ENCODE measurements around the gene PRTFDC1. TPM values are rescaled to one million over a fixed set of nuclear protein-coding genes. Genes with fewer than 3 reads are reported as not detected.

The PRTFDC1 gene
- total RNA-seq, 1 experiment from 2014 or later, result 15.3 TPM

GRCh38 chr10:24872049-24872789 lies 80.2 kb downstream of the PRTFDC1 start:
- no peak for DNase-seq (ENCODE audit: low read depth)

GRCh38 chr10:24871011-24871935 lies 81.1 kb downstream of the PRTFDC1 start:
- DNase-seq (ENCODE audit: low read depth), result no peak

GRCh38 chr10:24869354-24870015 lies 82.9 kb downstream of the PRTFDC1 start:
- DNase-seq (ENCODE audit: low read depth), result peak; percentile 53

- DNase-seq (ENCODE audit: low read depth), result peak; percentile 85
Observed at GRCh38 chr10:24866604-24867583, 85.5 kb downstream of the PRTFDC1 start.

GRCh38 chr10:24865783-24866182 lies 86.6 kb downstream of the PRTFDC1 start:
- DNase-seq (ENCODE audit: low read depth), result no peak

- peak; percentile 40 for DNase-seq (ENCODE audit: low read depth)
Observed at GRCh38 chr10:24862589-24862988, 89.8 kb downstream of the PRTFDC1 start.

GRCh38 chr10:24858288-24859270 lies 93.8 kb downstream of the PRTFDC1 start:
- DNase-seq (ENCODE audit: low read depth), result peak; percentile 36

GRCh38 chr10:24857031-24857725 lies 95.2 kb downstream of the PRTFDC1 start:
- no peak for DNase-seq (ENCODE audit: low read depth)

- no peak for DNase-seq (ENCODE audit: low read depth)
Observed at GRCh38 chr10:24854256-24854655, 98.2 kb downstream of the PRTFDC1 start.

- no peak for DNase-seq (ENCODE audit: low read depth)
Observed at GRCh38 chr10:24853661-24854060, 98.7 kb downstream of the PRTFDC1 start.

- DNase-seq (ENCODE audit: low read depth), result no peak
Observed at GRCh38 chr10:24851629-24852028, 100.8 kb downstream of the PRTFDC1 start.

- no peak for DNase-seq (ENCODE audit: low read depth)
Observed at GRCh38 chr10:24850727-24851296, 101.6 kb downstream of the PRTFDC1 start.

GRCh38 chr10:24849501-24850299 lies 102.7 kb downstream of the PRTFDC1 start:
- DNase-seq (ENCODE audit: low read depth), result peak; percentile 40

GRCh38 chr10:24849051-24849450 lies 103.4 kb downstream of the PRTFDC1 start:
- DNase-seq (ENCODE audit: low read depth), result no peak

- no peak for DNase-seq (ENCODE audit: low read depth)
Observed at GRCh38 chr10:24848195-24848594, 104.2 kb downstream of the PRTFDC1 start.

- DNase-seq (ENCODE audit: low read depth), result no peak
Observed at GRCh38 chr10:24847112-24848070, 105.0 kb downstream of the PRTFDC1 start.

GRCh38 chr10:24844742-24845141 lies 107.7 kb downstream of the PRTFDC1 start:
- no peak for DNase-seq (ENCODE audit: low read depth)

Measured in M059J (cell line).